Body of pancreas (tissue), 4 donors: ENCODE measurements around the gene WDR11. TPM values are rescaled to one million over a fixed set of nuclear protein-coding genes. Genes with fewer than 3 reads are reported as not detected.

Source experiments
- ATAC-seq: fragments of 150-250 bp; one replicate; pipeline ENCODE4 v1.9.1; 2016
- DNase-seq, 4 donors: peaks; one replicate each; pipeline ENCODE4 v3.0.0-alpha.2; 2019
- H3K27ac ChIP-seq, 4 donors: fragments of 200-600 bp; sonication (generic); 1 replicate in 3 of 4; 2 replicates in 1 of 4; pipeline versions ENCODE4 v1.5.1 to v1.6.1; 2016 to 2019; ENCODE audit warnings: mild to moderate bottlenecking in 1 of 4, mixed read lengths in 1 of 4, moderate library complexity in 1 of 4
- H3K27me3 ChIP-seq, 2 donors: fragments of 200-600 bp; sonication (generic); one replicate each; pipeline ENCODE4 v1.6.0; 2016; ENCODE audit warnings: mild to moderate bottlenecking in 1 of 2
- H3K36me3 ChIP-seq, 2 donors: fragments of 200-600 bp; sonication (generic); replicated peaks in 1 of 2; 2 replicates each; pipeline ENCODE4 v1.5.1; 2016; ENCODE audit warnings: low read depth in 2 of 2; ENCODE audit not compliant: insufficient read depth in 1 of 2
- H3K4me1 ChIP-seq: fragments of 200-600 bp; sonication (generic); one replicate; pipeline ENCODE4 v1.6.0; 2016
- H3K4me3 ChIP-seq, 2 donors: fragments of 200-600 bp; sonication (generic); 1 replicate in 1 of 2; 2 replicates in 1 of 2; pipeline ENCODE4 v1.5.1; 2016 to 2019
- H3K9me3 ChIP-seq, 3 donors: fragments of 200-600 bp; sonication (generic); 1 replicate in 2 of 3; 2 replicates in 1 of 3; pipeline ENCODE4 v1.5.1; 2016
- POLR2A ChIP-seq, 3 donors: fragments of 450-650 bp; IDR thresholded peaks; one replicate each; pipeline ENCODE4 v1.6.1; 2016; ENCODE audit warnings: antibody characterized with exemption in 3 of 3, mild to moderate bottlenecking in 2 of 3
- WGBS, 2 donors: methylation state at CpG; one replicate each; pipeline ENCODE4 v1.1.5; 2017; 5-methylcytosine and 5-hydroxymethylcytosine counted together
- intact Hi-C: fragments of 100-400 bp; cut with DNase I; formaldehyde crosslinking; loops from one replicate; pipeline ENCODE4 v1.15.1; 2023
- total RNA-seq, 2 donors: library from RNA; depleted of rRNA; stranded (reverse); fragments of >200 nt; gene quantifications; one replicate each; pipeline ENCODE4 v1.1.0, GENCODE V29; 2016
- TF ChIP-seq, protein P1 (sequence below), 7 experiments: fragments of 450-650 bp in 4 of 7; fragments of 200-600 bp in 3 of 7; sonication (generic) in 3 of 7; IDR thresholded peaks; one replicate each; pipeline ENCODE4 v1.5.1; 2016 to 2019; ENCODE audit warnings: antibody characterized with exemption in 7 of 7

The WDR11 gene
- total RNA-seq, 2 donors from 2014 or later = 24.7 to 43.3 TPM

- Histone ChIP-seq H3K27me3 (peaks cover 0 to under 1% of the 10 kb centered on the region in 2 donors), H3K27ac (no peak overlapping the region), H3K9me3 (no peaks in the 10 kb centered on the region), H3K36me3 (no peaks in the 10 kb centered on the region), H3K4me3 (no peak overlapping the region), H3K4me1 (no peaks in the 10 kb centered on the region)
- 78 to 85% methylated on average over 3 of the region's 3 CpGs for WGBS, 2 donors
- no peak for ATAC-seq
- DNase-seq = no peak
- intact Hi-C loops = no loop called here
- no peak for TF ChIP-seq POLR2A (IDR thresholded peaks at IDR 0.05)
- TF ChIP-seq, protein P1, sequence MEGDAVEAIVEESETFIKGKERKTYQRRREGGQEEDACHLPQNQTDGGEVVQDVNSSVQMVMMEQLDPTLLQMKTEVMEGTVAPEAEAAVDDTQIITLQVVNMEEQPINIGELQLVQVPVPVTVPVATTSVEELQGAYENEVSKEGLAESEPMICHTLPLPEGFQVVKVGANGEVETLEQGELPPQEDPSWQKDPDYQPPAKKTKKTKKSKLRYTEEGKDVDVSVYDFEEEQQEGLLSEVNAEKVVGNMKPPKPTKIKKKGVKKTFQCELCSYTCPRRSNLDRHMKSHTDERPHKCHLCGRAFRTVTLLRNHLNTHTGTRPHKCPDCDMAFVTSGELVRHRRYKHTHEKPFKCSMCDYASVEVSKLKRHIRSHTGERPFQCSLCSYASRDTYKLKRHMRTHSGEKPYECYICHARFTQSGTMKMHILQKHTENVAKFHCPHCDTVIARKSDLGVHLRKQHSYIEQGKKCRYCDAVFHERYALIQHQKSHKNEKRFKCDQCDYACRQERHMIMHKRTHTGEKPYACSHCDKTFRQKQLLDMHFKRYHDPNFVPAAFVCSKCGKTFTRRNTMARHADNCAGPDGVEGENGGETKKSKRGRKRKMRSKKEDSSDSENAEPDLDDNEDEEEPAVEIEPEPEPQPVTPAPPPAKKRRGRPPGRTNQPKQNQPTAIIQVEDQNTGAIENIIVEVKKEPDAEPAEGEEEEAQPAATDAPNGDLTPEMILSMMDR (IDR thresholded peaks at IDR 0.05) = no peak
These were observed 22.3 kb upstream of the WDR11 start for GRCh38 chr10:120828763-120829319.

- Histone ChIP-seq H3K36me3 (no peaks in the 10 kb centered on the region), H3K27ac (no peak overlapping the region), H3K9me3 (no peaks in the 10 kb centered on the region), H3K4me1 (no peaks in the 10 kb centered on the region), H3K27me3 (no peaks in the 10 kb centered on the region), H3K4me3 (no peak overlapping the region)
- no peak for DNase-seq
- TF ChIP-seq, protein P1 (IDR thresholded peaks at IDR 0.05) = no peak
- TF ChIP-seq POLR2A (IDR thresholded peaks at IDR 0.05) = no peak
- WGBS, 2 donors = 65 to 71% methylated on average over 8 to 9 of the region's 9 CpGs
- no peak for ATAC-seq
- intact Hi-C loops = no loop called here
These were observed 19.1 kb upstream of the WDR11 start for GRCh38 chr10:120832106-120832505.

DNA sequence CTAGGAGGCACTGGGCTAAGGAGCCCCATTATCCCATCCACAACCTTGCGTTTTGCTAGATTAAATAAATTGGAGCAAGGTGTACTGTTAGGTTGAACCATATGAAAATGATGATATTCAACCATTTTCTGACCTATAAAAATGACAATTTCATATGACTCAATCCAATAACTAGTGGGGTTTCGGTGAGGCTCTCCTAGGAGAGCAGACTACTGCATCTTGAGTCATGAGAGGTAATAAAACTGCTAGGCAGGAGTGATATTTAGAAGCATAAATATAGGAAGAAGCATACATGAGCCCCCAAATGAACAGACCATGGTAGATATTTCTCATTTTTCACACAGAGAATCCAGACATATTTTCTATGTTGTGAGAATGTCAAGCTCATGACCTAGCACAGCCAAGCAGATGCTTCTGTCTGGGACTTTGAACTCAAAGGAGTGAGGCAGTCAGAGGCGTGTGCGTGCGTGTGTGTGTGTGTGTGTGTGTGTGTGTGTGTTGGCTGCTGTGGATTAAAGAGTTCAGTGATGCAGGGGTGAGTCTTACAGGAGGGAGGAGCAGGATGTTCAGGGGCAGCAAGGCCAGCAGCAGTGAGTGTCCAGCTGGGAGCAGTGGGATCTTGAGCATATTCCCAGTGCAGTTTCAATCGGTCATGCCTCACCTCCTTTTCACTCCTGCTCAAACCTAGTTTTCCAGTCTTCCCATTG is 17.8 kb upstream of the WDR11 start:
- no peaks in the 10 kb centered on the region for H3K27me3 ChIP-seq
- no peak overlapping the region for H3K27ac ChIP-seq
- TF ChIP-seq, protein P1 (IDR thresholded peaks at IDR 0.05) = no peak
- TF ChIP-seq POLR2A (IDR thresholded peaks at IDR 0.05) = no peak
- 58 to 66% methylated on average over 6 of the region's 6 CpGs for WGBS, 2 donors
- intact Hi-C loops = no loop called here
- H3K4me3 ChIP-seq = no peak overlapping the region
- DNase-seq (no peak), ATAC-seq (no peak)
- H3K4me1 ChIP-seq = no peaks in the 10 kb centered on the region
- H3K9me3 ChIP-seq = no peaks in the 10 kb centered on the region
- no peaks in the 10 kb centered on the region for H3K36me3 ChIP-seq

GRCh38 chr10:120835603-120836002 is 15.6 kb upstream of the WDR11 start:
- H3K4me1 ChIP-seq = no peaks in the 10 kb centered on the region
- ATAC-seq = no peak
- H3K27ac ChIP-seq = no peak overlapping the region
- H3K27me3 ChIP-seq = no peaks in the 10 kb centered on the region
- WGBS, 2 donors = 76 to 78% methylated on average over 2 of the region's 2 CpGs
- no peaks in the 10 kb centered on the region for H3K9me3 ChIP-seq
- no peaks in the 10 kb centered on the region for H3K36me3 ChIP-seq
- no peak for DNase-seq
- no peak overlapping the region for H3K4me3 ChIP-seq
- TF ChIP-seq, protein P1 (IDR thresholded peaks at IDR 0.05) = no peak
- TF ChIP-seq POLR2A (IDR thresholded peaks at IDR 0.05) = no peak
- intact Hi-C loops = no loop called here

- Histone ChIP-seq H3K4me3 (no peak overlapping the region), H3K27me3 (no peaks in the 10 kb centered on the region), H3K36me3 (no peaks in the 10 kb centered on the region), H3K9me3 (no peaks in the 10 kb centered on the region), H3K4me1 (no peaks in the 10 kb centered on the region), H3K27ac (no peak overlapping the region)
- TF ChIP-seq, protein P1 (IDR thresholded peaks at IDR 0.05) = no peak
- no peak for TF ChIP-seq POLR2A (IDR thresholded peaks at IDR 0.05)
- no peak for DNase-seq
- no peak for ATAC-seq
- WGBS, 2 donors = 82 to 85% methylated on average over 3 of the region's 3 CpGs
- intact Hi-C loops = no loop called here
These were observed 12.2 kb upstream of the WDR11 start for GRCh38 chr10:120838941-120839340.
